K562 (cell line): ENCODE data around the gene NEUROG1. TPM values are rescaled to one million over a fixed set of nuclear protein-coding genes. Genes with fewer than 3 reads are reported as not detected.

Experiments used
- ATAC-seq: fragments of 200-7000 bp; cut with Tn5 transposase; 3 replicates; pipeline ENCODE4 v1.9.1; 2020; ENCODE audit warnings: moderate library complexity
- BruUV-seq: library from RNA; stranded (reverse); fragments of 400-500 nt; replicated peaks from 2 replicates; lab custom pipeline; 2021; lab: Mats Ljungman, UMichigan
- CTCF ChIA-PET: fragments of 300-600 bp; formaldehyde crosslinking; extraction: SDS; loops from one replicate; lab custom pipeline; 2021; ENCODE audit warnings: low intra/inter-chr PET ratio; lab: Yijun Ruan, JAX
- POLR2A ChIA-PET: fragments of 300-600, 350-650 bp; sonication (Branson Sonifier 250); formaldehyde crosslinking; extraction: SDS; loops from one replicate; lab custom pipeline; 2021; ENCODE audit warnings: antibody characterized with exemption, inconsistent platforms; lab: Yijun Ruan, JAX
- DNase-seq, 4 experiments: peaks; one replicate each; pipeline versions ENCODE4 v3.0.0 to v3.0.0-alpha.2; 2011 to 2018; ENCODE audit warnings: low spot score in 3 of 4, mixed read lengths in 3 of 4; ENCODE audit errors: extremely low read depth in 1 of 4
- FAIRE-seq: peaks from 2 replicates; lab custom pipeline; 2011; peaks lifted over from hg19 to GRCh38; lab: Jason Lieb, UNC
- H2AFZ ChIP-seq: 2 replicates; pipeline ENCODE4 v1.6.0; 2011; ENCODE audit warnings: low read depth, low read length, control low read depth, inconsistent platforms
- H3K27ac ChIP-seq: fragments of 200-600 bp; 3 replicates; pipeline ENCODE4 v1.8.0; 2011; ENCODE audit warnings: low read depth, mild to moderate bottlenecking, control low read depth, inconsistent platforms, low read length, moderate library complexity, mixed read lengths; ENCODE audit errors: extremely low read depth
- H3K27me3 ChIP-seq, 2 experiments: fragments of 300-600 bp in 1 of 2; 2 replicates in 1 of 2; 3 replicates in 1 of 2; pipeline versions ENCODE4 v1.6.0 to v1.8.0; 2011; ENCODE audit warnings: inconsistent platforms in 2 of 2, low read length in 2 of 2, mild to moderate bottlenecking in 1 of 2, mixed read lengths in 1 of 2, moderate library complexity in 1 of 2; ENCODE audit not compliant: control insufficient read depth in 2 of 2, insufficient read depth in 2 of 2
- H3K36me3 ChIP-seq: fragments of 300-600 bp; 3 replicates; pipeline ENCODE4 v1.8.0; 2011; ENCODE audit warnings: mild to moderate bottlenecking, low read length, inconsistent platforms; ENCODE audit not compliant: control insufficient read depth, insufficient read depth
- H3K4me1 ChIP-seq, 2 experiments: fragments of 200-600 bp in 1 of 2; replicated peaks in 1 of 2; 2 replicates in 1 of 2; 3 replicates in 1 of 2; pipeline versions ENCODE4 v1.5.1 to v1.8.0; 2011; ENCODE audit warnings: inconsistent platforms in 2 of 2, low read length in 2 of 2, mild to moderate bottlenecking in 1 of 2, mixed read lengths in 1 of 2, moderate library complexity in 1 of 2; ENCODE audit not compliant: control insufficient read depth in 2 of 2, insufficient read depth in 2 of 2
- H3K4me2 ChIP-seq: 2 replicates; pipeline ENCODE4 v1.6.1; 2011; ENCODE audit warnings: low read length, control low read depth, inconsistent platforms, mixed read lengths; ENCODE audit not compliant: insufficient read depth
- H3K4me3 ChIP-seq: fragments of 200-600 bp; sonication (generic), shearing (Covaris generic); 2 replicates; pipeline ENCODE4 v1.5.1; 2016; ENCODE audit warnings: control low read depth, inconsistent platforms
- H3K79me2 ChIP-seq: fragments of 200-600 bp; 3 replicates; pipeline ENCODE4 v1.8.0; 2011; ENCODE audit warnings: low read length, inconsistent platforms; ENCODE audit not compliant: control insufficient read depth, insufficient read depth
- H3K9ac ChIP-seq, 2 experiments: 2 replicates each; pipeline versions ENCODE4 v1.6.0 to v1.6.1; 2011; ENCODE audit warnings: low read depth in 2 of 2, low read length in 2 of 2, control low read depth in 1 of 2, inconsistent platforms in 1 of 2, mild to moderate bottlenecking in 1 of 2, mixed read lengths in 1 of 2; ENCODE audit not compliant: insufficient read depth in 1 of 2
- H3K9me1 ChIP-seq: one replicate; pipeline ENCODE4 v1.6.0; 2011; ENCODE audit warnings: inconsistent platforms, mild to moderate bottlenecking, low read length, moderate library complexity; ENCODE audit not compliant: control insufficient read depth, insufficient read depth
- H3K9me3 ChIP-seq: replicated peaks from 2 replicates; pipeline ENCODE4 v1.5.1; 2011; ENCODE audit warnings: low read depth, low read length, inconsistent platforms; ENCODE audit not compliant: control insufficient read depth, insufficient read depth
- H4K20me1 ChIP-seq: replicated peaks from 2 replicates; pipeline ENCODE4 v1.6.1; 2011; ENCODE audit warnings: low read length, inconsistent platforms, mixed read lengths; ENCODE audit not compliant: control insufficient read depth, insufficient read depth
- BRCA1 ChIP-seq, 2 experiments: fragments of 450-650 bp in 1 of 2; sonication (generic) in 1 of 2; formaldehyde crosslinking in 1 of 2; IDR thresholded peaks; 2 replicates each; pipeline versions ENCODE4 v1.5.0 to v1.6.1; 2017 to 2020; ENCODE audit warnings: mild to moderate bottlenecking in 1 of 2, missing genetic modification reagents in 1 of 2
- CHD2 ChIP-seq: IDR thresholded peaks from 2 replicates; pipeline ENCODE4 v1.6.1; 2011; ENCODE audit warnings: low read depth, low read length
- NCOR1 ChIP-seq: fragments of 450-650 bp; IDR thresholded peaks from 2 replicates; pipeline ENCODE4 v1.6.1; 2016; ENCODE audit warnings: mild to moderate bottlenecking, moderate library complexity
- NEUROD1 ChIP-seq: fragments of 150-350 bp; IDR thresholded peaks from 2 replicates; pipeline ENCODE4 v1.6.1; 2014; ENCODE audit warnings: borderline replicate concordance, low read length, low read depth; ENCODE audit not compliant: partially characterized antibody
- RAD21 ChIP-seq, 2 experiments: fragments of 250-450 bp in 1 of 2; fragments of 450-650 bp in 1 of 2; sonication (Bioruptor Pico) in 1 of 2; formaldehyde crosslinking in 1 of 2; IDR thresholded peaks in 1 of 2; conservative IDR thresholded peaks in 1 of 2; 2 replicates each; pipeline versions ENCODE4 v1.4.0 to v1.8.0; 2020 to 2022; ENCODE audit warnings: mild to moderate bottlenecking in 2 of 2, moderate library complexity in 1 of 2
- RB1 ChIP-seq: fragments of 450-650 bp; IDR thresholded peaks from 2 replicates; pipeline ENCODE4 v1.6.1; 2017; ENCODE audit warnings: low read depth, mild to moderate bottlenecking
- RBM25 ChIP-seq: fragments of 200-400 bp; formaldehyde crosslinking; IDR thresholded peaks from 2 replicates; pipeline ENCODE4 v1.6.1; 2018; ENCODE audit warnings: low read length, low read depth, moderate library complexity; ENCODE audit not compliant: severe bottlenecking
- TEAD1 ChIP-seq, 2 experiments: fragments of 450-650 bp in 1 of 2; sonication (generic) in 1 of 2; formaldehyde crosslinking; IDR thresholded peaks; 2 replicates each; pipeline versions ENCODE4 v1.4.0 to v1.8.0; 2020 to 2022; ENCODE audit warnings: mild to moderate bottlenecking in 2 of 2, missing genetic modification reagents in 1 of 2
- ZFP1 ChIP-seq: fragments of 450-650 bp; formaldehyde crosslinking; IDR thresholded peaks from 2 replicates; pipeline ENCODE4 v1.4.0; 2020; ENCODE audit warnings: mild to moderate bottlenecking, mixed read lengths
- ZNF507 ChIP-seq: conservative IDR thresholded peaks from 2 replicates; pipeline ENCODE4 v1.6.1; 2017; ENCODE audit warnings: missing genetic modification characterization, missing compliant biosample characterization
- ZNF785 ChIP-seq: fragments of 250-450 bp; sonication (Bioruptor Pico); IDR thresholded peaks from 2 replicates; pipeline ENCODE4 v1.4.0; 2020; ENCODE audit warnings: mild to moderate bottlenecking
- ZNF79 ChIP-seq: fragments of 250-450 bp; sonication (Bioruptor Pico); IDR thresholded peaks from 2 replicates; pipeline ENCODE4 v1.4.0; 2020; ENCODE audit warnings: low read depth, mild to moderate bottlenecking, moderate library complexity
- WGBS: fragments of 100-300 bp; shearing (Covaris generic); methylation state at CpG from one replicate; pipeline ENCODE4 v1.1.6; 2016; ENCODE audit warnings: low coverage, mixed read lengths; ENCODE audit not compliant: insufficient coverage; ENCODE audit errors: missing lambda C conversion rate; 5-methylcytosine and 5-hydroxymethylcytosine counted together
- in situ Hi-C: fragments of 300-500 bp; cut with MboI; formaldehyde crosslinking; loops from 4 replicates; pipeline ENCODE4 v1.15.0; 2018; ENCODE audit warnings: inconsistent platforms, mixed read lengths
- intact Hi-C: fragments of 100-400 bp; cut with micrococcal nuclease; formaldehyde crosslinking; loops from 2 replicates; pipeline ENCODE4 v1.14.2; 2022
- polyA plus RNA-seq, 8 experiments: library from polyadenylated mRNA; depleted of rRNA in 4 of 8; stranded (reverse) in 5 of 8; unstranded in 3 of 8; fragments of >200 nt; fragmentation: Nextera tagmentation in 2 of 8; fragmentation: Illumina TruSeq in 1 of 8; extraction: Ambion mirVana in 2 of 8; extraction: Trizol in 1 of 8; gene quantifications; 2 replicates each; pipeline versions ENCODE4 v1.2.1 to v1.2.3, GENCODE V29; 2011 to 2014; ENCODE audit warnings: inconsistent platforms in 1 of 8, missing spikeins in 1 of 8
- total RNA-seq, 7 experiments: library from RNA; depleted of rRNA in 6 of 7; stranded (reverse); fragments of >200 nt in 6 of 7; fragmentation: Illumina TruSeq in 2 of 7; extraction: Trizol in 2 of 7; gene quantifications; 2 replicates each; pipeline versions ENCODE4 v1.2.1 to v1.2.3, GENCODE V29; 2011 to 2021; ENCODE audit warnings: low replicate concordance in 1 of 7
- TF ChIP-seq, protein P1 (sequence below), 2 experiments: IDR thresholded peaks in 1 of 2; conservative IDR thresholded peaks in 1 of 2; 2 replicates each; pipeline ENCODE4 v1.6.1; 2016; ENCODE audit warnings: low read depth in 2 of 2, mild to moderate bottlenecking in 1 of 2, missing compliant biosample characterization in 1 of 2, missing genetic modification characterization in 1 of 2, moderate library complexity in 1 of 2
- TF ChIP-seq, protein P2 (sequence below): fragments of 450-650 bp; IDR thresholded peaks from 2 replicates; pipeline ENCODE4 v1.6.1; 2016

The NEUROG1 gene
- total and polyA plus RNA-seq, 9 of the 15 experiments (the other 6 are each of a cell fraction or from before 2014, with no cell fraction given): not detected

GRCh38 chr5:135560858-135561257 is 25.1 kb upstream of the NEUROG1 start (continued):
- peak; percentile 71 to 91 for TF ChIP-seq RAD21 (CRISPR knock-in tag; conservative IDR thresholded peaks at IDR 0.05 in 1 of 2, IDR thresholded peaks at IDR 0.05 in 1 of 2)
- 0 out of 4 replicates have a peak, but pooled peaks of 1 of the 2 experiments have one; percentile 57 for TF ChIP-seq TEAD1 (CRISPR knock-in tag; IDR thresholded peaks at IDR 0.05)
- peak; percentile 42; the same call in 1 of the 2 replicates for TF ChIP-seq RB1

DNA sequence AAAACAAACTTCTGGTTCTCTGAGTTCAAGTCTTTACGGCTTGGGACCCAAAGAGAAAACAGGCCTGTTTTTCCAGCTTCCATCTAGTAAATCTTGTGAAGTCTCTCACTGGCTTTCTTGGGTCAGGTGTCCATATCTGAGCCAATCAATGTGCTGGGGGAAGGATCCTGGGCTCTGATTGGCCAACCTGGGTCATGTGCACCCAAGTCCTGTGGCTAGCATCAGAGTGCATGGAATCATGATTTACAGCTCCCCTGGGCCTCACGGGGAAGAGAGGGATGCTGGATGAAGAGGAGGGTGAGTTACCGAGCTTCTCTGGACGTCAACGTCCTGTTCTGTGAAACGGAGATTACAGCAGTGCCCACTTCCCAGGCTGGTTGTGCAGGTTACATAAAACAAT is 23.6 kb upstream of the NEUROG1 start:
- no peak overlapping the region for H3K4me3 ChIP-seq
- no TSS peak for BruUV-seq
- no peaks in the 10 kb centered on the region for H3K36me3 ChIP-seq
- no peak overlapping the region for H3K27ac ChIP-seq
- H2AFZ ChIP-seq: peak overlapping the region; percentile 32; the same call in 1 of the 2 replicates
- ATAC-seq: peak; percentile 85
- peak; percentile 31 to 78 (median 65) for DNase-seq
- WGBS: 17% methylated on average over 6 of the region's 6 CpGs
- POLR2A ChIA-PET: interaction anchor here (0.6 kb wide), 1 partner anchor 230 kb away, joined by 4 read pairs; no protein-coding TSS in a partner anchor
- H3K9me1 ChIP-seq: no peaks in the 10 kb centered on the region
- peaks cover 0 to 3% of the 10 kb centered on the region in 2 experiments; a peak in 2 of 5 replicates for H3K4me1 ChIP-seq
- no peaks in the 10 kb centered on the region for H4K20me1 ChIP-seq
- FAIRE-seq: no peak
- CTCF ChIA-PET: interaction anchor here (1.1 to 2.4 kb wide), 2 partner anchors 99 to 271 kb away, joined by 3 to 17 read pairs; no protein-coding TSS in a partner anchor
- no peak overlapping the region for H3K9ac ChIP-seq
- H3K79me2 ChIP-seq: no peaks in the 10 kb centered on the region
- H3K4me2 ChIP-seq: no peak overlapping the region
- H3K27me3 ChIP-seq: peaks cover under 1 to 5% of the 10 kb centered on the region in 2 experiments; a peak in 2 of 5 replicates
- H3K9me3 ChIP-seq: no peaks in the 10 kb centered on the region
- intact Hi-C loops: no loop called here
- in situ Hi-C loops: loop anchor here (5.0 kb wide), 1 partner anchor 273 kb away; the partner anchor contains the start of gene SLC25A48
- TF ChIP-seq CHD2: 0 out of 2 replicates have a peak, but pooled peaks have one; percentile 9
- no peak for TF ChIP-seq ZFP1 (CRISPR knock-in tag)
- no peak for TF ChIP-seq ZNF507
- no peak for TF ChIP-seq BRCA1 (IDR thresholded peaks at IDR 0.05)
- no peak for TF ChIP-seq BRCA1 (CRISPR knock-in tag; IDR thresholded peaks at IDR 0.05)
- TF ChIP-seq NEUROD1: no peak
- TF ChIP-seq NCOR1: no peak
- no peak for TF ChIP-seq ZNF79 (CRISPR knock-in tag)
- TF ChIP-seq ZNF785 (CRISPR knock-in tag): no peak
- TF ChIP-seq RBM25: peak; percentile 39
- TF ChIP-seq, protein P1, sequence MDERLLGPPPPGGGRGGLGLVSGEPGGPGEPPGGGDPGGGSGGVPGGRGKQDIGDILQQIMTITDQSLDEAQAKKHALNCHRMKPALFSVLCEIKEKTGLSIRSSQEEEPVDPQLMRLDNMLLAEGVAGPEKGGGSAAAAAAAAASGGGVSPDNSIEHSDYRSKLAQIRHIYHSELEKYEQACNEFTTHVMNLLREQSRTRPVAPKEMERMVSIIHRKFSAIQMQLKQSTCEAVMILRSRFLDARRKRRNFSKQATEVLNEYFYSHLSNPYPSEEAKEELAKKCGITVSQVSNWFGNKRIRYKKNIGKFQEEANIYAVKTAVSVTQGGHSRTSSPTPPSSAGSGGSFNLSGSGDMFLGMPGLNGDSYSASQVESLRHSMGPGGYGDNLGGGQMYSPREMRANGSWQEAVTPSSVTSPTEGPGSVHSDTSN (CRISPR knock-in tag; IDR thresholded peaks at IDR 0.05; ENCODE audit: low read depth): no peak
- TF ChIP-seq, protein P1 (tag; conservative IDR thresholded peaks at IDR 0.05; ENCODE audit: low read depth): 0 out of 2 replicates have a peak, but pooled peaks have one; percentile 46
- TF ChIP-seq, protein P2, sequence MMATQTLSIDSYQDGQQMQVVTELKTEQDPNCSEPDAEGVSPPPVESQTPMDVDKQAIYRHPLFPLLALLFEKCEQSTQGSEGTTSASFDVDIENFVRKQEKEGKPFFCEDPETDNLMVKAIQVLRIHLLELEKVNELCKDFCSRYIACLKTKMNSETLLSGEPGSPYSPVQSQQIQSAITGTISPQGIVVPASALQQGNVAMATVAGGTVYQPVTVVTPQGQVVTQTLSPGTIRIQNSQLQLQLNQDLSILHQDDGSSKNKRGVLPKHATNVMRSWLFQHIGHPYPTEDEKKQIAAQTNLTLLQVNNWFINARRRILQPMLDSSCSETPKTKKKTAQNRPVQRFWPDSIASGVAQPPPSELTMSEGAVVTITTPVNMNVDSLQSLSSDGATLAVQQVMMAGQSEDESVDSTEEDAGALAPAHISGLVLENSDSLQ: peak; percentile 39; the same call in 1 of the 2 replicates
